ENCODE results near the gene TRIM71.

GRCh38 chr3:32894977-32895376, 77.2 kb downstream of the TRIM71 start:
- TF ChIP-seq, protein P1, sequence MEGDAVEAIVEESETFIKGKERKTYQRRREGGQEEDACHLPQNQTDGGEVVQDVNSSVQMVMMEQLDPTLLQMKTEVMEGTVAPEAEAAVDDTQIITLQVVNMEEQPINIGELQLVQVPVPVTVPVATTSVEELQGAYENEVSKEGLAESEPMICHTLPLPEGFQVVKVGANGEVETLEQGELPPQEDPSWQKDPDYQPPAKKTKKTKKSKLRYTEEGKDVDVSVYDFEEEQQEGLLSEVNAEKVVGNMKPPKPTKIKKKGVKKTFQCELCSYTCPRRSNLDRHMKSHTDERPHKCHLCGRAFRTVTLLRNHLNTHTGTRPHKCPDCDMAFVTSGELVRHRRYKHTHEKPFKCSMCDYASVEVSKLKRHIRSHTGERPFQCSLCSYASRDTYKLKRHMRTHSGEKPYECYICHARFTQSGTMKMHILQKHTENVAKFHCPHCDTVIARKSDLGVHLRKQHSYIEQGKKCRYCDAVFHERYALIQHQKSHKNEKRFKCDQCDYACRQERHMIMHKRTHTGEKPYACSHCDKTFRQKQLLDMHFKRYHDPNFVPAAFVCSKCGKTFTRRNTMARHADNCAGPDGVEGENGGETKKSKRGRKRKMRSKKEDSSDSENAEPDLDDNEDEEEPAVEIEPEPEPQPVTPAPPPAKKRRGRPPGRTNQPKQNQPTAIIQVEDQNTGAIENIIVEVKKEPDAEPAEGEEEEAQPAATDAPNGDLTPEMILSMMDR (conservative IDR thresholded peaks at IDR 0.05 in 1 of 2, IDR thresholded peaks at IDR 0.05 in 1 of 2; ENCODE audit: extremely low read depth in 1 of 2, insufficient read depth in 1 of 2, low read depth in 1 of 2, low read length in 2 of 2) = no peak
- no peak for TF ChIP-seq EZH2 (IDR thresholded peaks at IDR 0.05; ENCODE audit: borderline replicate concordance, low read length)
